Suprapubic skin (tissue), 4 donors: ENCODE data around the gene SUSD4. TPM values are rescaled to one million over a fixed set of nuclear protein-coding genes. Genes with fewer than 3 reads are reported as not detected.

Experiments used
- DNase-seq, 2 donors: peaks; one replicate each; pipeline ENCODE4 v3.0.0-alpha.2; 2019; ENCODE audit warnings: low spot score in 2 of 2
- H3K27ac ChIP-seq: fragments of 200-600 bp; sonication (generic); one replicate; pipeline ENCODE4 v1.5.1; 2019
- H3K27me3 ChIP-seq: fragments of 200-600 bp; sonication (generic); one replicate; pipeline ENCODE4 v1.5.1; 2019
- H3K36me3 ChIP-seq: fragments of 200-600 bp; sonication (generic); one replicate; pipeline ENCODE4 v1.5.1; 2019
- H3K4me1 ChIP-seq: fragments of 200-600 bp; sonication (generic); one replicate; pipeline ENCODE4 v1.5.1; 2019
- H3K4me3 ChIP-seq: fragments of 200-600 bp; sonication (generic); one replicate; pipeline ENCODE4 v1.5.1; 2019; ENCODE audit warnings: mild to moderate bottlenecking
- H3K9me3 ChIP-seq: fragments of 200-600 bp; sonication (generic); one replicate; pipeline ENCODE4 v1.5.1; 2019
- EP300 ChIP-seq: sonication (generic); formaldehyde crosslinking; IDR thresholded peaks from one replicate; pipeline ENCODE4 v1.6.1; 2017; ENCODE audit warnings: antibody characterized with exemption
- POLR2A ChIP-seq, 2 donors: fragments of 450-650 bp; IDR thresholded peaks; one replicate each; pipeline ENCODE4 v1.6.1; 2017; ENCODE audit warnings: antibody characterized with exemption in 2 of 2, mild to moderate bottlenecking in 2 of 2, moderate library complexity in 2 of 2
- POLR2AphosphoS5 ChIP-seq, 3 donors: sonication (generic); formaldehyde crosslinking; IDR thresholded peaks; one replicate each; pipeline ENCODE4 v1.6.1; 2017; ENCODE audit warnings: antibody characterized with exemption in 3 of 3
- WGBS: methylation state at CpG from one replicate; pipeline ENCODE4 v1.1.5; 2018; 5-methylcytosine and 5-hydroxymethylcytosine counted together
- total RNA-seq, 4 donors: library from RNA; depleted of rRNA; stranded (reverse); fragments of >200 nt; gene quantifications; one replicate each; pipeline ENCODE4 v1.1.0, GENCODE V29; 2016
- TF ChIP-seq, protein P1 (sequence below), 2 donors: fragments of 200-600 bp in 1 of 2; fragments of 450-650 bp in 1 of 2; sonication (generic) in 1 of 2; IDR thresholded peaks; one replicate each; pipeline ENCODE4 v1.5.1; 2016 to 2019; ENCODE audit warnings: antibody characterized with exemption in 2 of 2, mild to moderate bottlenecking in 1 of 2, moderate library complexity in 1 of 2

Gene SUSD4
- total RNA-seq, 4 donors from 2014 or later, result 3.3 to 11.3 (median 6.7) TPM

- no peak for DNase-seq
- Histone ChIP-seq H3K27me3 (no peaks in the 10 kb centered on the region), H3K4me3 (no peak overlapping the region), H3K9me3 (no peaks in the 10 kb centered on the region), H3K4me1 (peaks cover 11% of the 10 kb centered on the region), H3K36me3 (no peaks in the 10 kb centered on the region), H3K27ac (no peak overlapping the region)
- TF ChIP-seq, protein P1, sequence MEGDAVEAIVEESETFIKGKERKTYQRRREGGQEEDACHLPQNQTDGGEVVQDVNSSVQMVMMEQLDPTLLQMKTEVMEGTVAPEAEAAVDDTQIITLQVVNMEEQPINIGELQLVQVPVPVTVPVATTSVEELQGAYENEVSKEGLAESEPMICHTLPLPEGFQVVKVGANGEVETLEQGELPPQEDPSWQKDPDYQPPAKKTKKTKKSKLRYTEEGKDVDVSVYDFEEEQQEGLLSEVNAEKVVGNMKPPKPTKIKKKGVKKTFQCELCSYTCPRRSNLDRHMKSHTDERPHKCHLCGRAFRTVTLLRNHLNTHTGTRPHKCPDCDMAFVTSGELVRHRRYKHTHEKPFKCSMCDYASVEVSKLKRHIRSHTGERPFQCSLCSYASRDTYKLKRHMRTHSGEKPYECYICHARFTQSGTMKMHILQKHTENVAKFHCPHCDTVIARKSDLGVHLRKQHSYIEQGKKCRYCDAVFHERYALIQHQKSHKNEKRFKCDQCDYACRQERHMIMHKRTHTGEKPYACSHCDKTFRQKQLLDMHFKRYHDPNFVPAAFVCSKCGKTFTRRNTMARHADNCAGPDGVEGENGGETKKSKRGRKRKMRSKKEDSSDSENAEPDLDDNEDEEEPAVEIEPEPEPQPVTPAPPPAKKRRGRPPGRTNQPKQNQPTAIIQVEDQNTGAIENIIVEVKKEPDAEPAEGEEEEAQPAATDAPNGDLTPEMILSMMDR (IDR thresholded peaks at IDR 0.05), result no peak
- no peak for TF ChIP-seq POLR2AphosphoS5 (IDR thresholded peaks at IDR 0.05)
- TF ChIP-seq EP300, result no peak
- 83% methylated on average over 3 of the region's 3 CpGs for WGBS
These were observed 102.1 kb downstream of the SUSD4 start for GRCh38 chr1:223261914-223262313.

DNA sequence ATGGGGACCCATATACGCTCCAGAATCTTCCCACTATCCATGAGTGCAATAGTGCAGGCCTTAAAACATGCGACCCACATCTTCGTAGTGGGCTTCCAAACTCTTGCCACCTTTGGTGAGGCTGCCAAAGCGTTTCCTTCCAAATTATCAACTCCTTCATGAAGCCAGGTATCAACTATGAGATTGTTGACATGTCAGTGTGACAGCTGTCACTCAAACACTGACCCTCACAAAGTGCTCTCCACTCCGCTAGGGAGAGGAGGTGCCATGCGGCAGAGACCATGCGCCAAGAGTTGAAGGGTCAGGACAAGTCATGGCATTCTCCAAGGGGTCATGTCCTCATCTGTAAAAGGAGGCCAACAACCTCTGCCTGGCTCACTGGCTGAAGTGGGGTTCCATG, 103.3 kb downstream of the SUSD4 start:
- no peaks in the 10 kb centered on the region for H3K36me3 ChIP-seq
- H3K4me1 ChIP-seq, result peaks cover 21% of the 10 kb centered on the region
- H3K27ac ChIP-seq, result no peak overlapping the region
- no peaks in the 10 kb centered on the region for H3K27me3 ChIP-seq
- no peak for DNase-seq
- no peaks in the 10 kb centered on the region for H3K9me3 ChIP-seq
- TF ChIP-seq, protein P1 (IDR thresholded peaks at IDR 0.05), result no peak
- TF ChIP-seq POLR2AphosphoS5 (IDR thresholded peaks at IDR 0.05) (no peak), POLR2A (IDR thresholded peaks at IDR 0.05) (no peak), EP300 (no peak)
- H3K4me3 ChIP-seq, result no peak overlapping the region
- WGBS, result 94% methylated on average over 7 of the region's 7 CpGs

DNA sequence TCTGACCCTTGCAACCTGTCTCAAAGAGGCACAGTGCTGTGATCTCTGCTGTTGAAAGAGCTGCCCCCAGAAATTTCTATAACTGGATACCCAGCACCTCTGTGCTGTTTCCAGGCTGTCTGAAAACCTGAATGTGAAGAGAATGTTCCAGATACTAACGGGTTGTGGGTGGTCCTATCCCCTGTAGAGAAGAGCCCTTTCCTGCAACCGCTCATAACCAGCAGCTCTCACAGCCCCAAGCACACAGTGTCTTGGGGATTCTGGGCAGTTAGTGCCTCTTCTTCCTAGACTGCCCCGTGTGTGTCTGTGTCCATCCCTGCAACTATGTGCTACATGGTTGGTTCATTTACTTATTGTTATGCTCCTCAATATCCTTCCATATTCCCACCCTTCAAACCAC, 104.5 kb downstream of the SUSD4 start:
- WGBS, result 86% methylated on average over 3 of the region's 3 CpGs
- no peaks in the 10 kb centered on the region for H3K9me3 ChIP-seq
- H3K4me3 ChIP-seq, result no peak overlapping the region
- TF ChIP-seq, protein P1 (IDR thresholded peaks at IDR 0.05), result no peak
- TF ChIP-seq POLR2A (IDR thresholded peaks at IDR 0.05) (no peak), POLR2AphosphoS5 (IDR thresholded peaks at IDR 0.05) (no peak), EP300 (no peak)
- no peak for DNase-seq
- no peaks in the 10 kb centered on the region for H3K36me3 ChIP-seq
- H3K27ac ChIP-seq, result no peak overlapping the region
- H3K27me3 ChIP-seq, result no peaks in the 10 kb centered on the region
- H3K4me1 ChIP-seq, result peaks cover 25% of the 10 kb centered on the region

DNA sequence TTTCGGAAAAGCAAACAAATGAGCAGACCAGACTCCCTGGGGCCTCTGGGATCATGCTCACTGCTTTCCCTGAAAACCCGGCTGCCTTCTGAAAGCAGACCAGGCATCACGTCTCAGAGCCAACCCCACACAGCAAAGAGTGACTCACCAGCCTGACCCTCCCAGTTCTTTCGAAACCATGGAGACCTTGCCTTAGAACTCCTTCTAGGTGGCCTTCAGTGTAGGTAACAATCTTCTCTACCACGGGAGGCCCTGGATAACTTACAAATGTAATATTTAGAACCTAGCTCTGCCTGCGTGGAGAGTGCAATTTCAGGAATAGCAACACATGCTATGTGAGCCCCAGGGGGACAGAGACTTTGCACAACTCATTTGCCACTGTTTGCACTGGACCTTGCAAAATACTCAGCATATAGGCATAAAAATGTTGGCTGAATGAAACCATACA, 105.2 kb downstream of the SUSD4 start:
- Histone ChIP-seq H3K36me3 (no peaks in the 10 kb centered on the region), H3K27me3 (no peaks in the 10 kb centered on the region), H3K27ac (no peak overlapping the region), H3K4me3 (no peak overlapping the region), H3K9me3 (no peaks in the 10 kb centered on the region), H3K4me1 (peaks cover 25% of the 10 kb centered on the region)
- 57% methylated on average over 5 of the region's 6 CpGs for WGBS
- no peak for DNase-seq
- TF ChIP-seq EP300, result no peak
- TF ChIP-seq, protein P1 (IDR thresholded peaks at IDR 0.05), result no peak
- no peak for TF ChIP-seq POLR2AphosphoS5 (IDR thresholded peaks at IDR 0.05)
- no peak for TF ChIP-seq POLR2A (IDR thresholded peaks at IDR 0.05)

DNA sequence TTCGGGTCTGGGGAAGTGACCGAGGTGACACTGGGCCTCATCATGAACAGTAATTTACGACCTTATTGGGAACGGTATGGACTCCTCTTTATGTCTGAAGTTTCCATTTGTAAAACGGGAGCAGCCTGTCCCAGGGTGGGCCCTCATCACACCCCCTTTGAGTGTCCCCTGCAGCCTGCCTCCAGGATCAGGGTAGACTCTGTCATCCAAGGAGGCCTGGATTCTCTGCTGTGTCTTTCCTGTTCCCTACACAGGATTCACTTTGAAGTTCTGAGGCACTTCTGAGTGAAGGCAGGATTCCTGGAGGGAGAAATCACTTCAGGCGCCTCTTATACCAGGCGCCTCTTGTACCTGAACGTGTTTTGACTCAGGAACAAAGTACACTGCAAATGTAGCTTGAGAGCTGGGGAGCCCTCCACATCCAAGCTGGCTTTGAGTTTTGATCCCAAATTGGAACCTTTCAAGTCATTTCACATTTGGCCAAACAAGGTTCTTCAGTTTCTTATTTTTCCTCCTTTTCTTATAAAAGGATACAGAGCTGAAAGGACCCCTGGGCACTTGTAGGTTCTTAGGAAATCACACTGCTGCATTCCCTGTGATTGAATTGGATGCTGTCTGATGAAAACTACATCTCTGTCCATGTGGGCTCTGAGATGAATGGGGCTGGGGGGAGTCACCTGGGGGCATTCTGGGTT, 106.0 kb downstream of the SUSD4 start:
- Histone ChIP-seq H3K4me1 (peaks cover 25% of the 10 kb centered on the region), H3K27ac (no peak overlapping the region), H3K27me3 (no peaks in the 10 kb centered on the region), H3K4me3 (no peak overlapping the region), H3K36me3 (no peaks in the 10 kb centered on the region), H3K9me3 (no peaks in the 10 kb centered on the region)
- DNase-seq, result no peak
- no peak for TF ChIP-seq POLR2AphosphoS5 (IDR thresholded peaks at IDR 0.05)
- no peak for TF ChIP-seq EP300
- no peak for TF ChIP-seq POLR2A (IDR thresholded peaks at IDR 0.05)
- 87% methylated on average over 8 of the region's 8 CpGs for WGBS
